DND-41 (cell line): ENCODE data around the gene PARPBP.
"Not testable (repeated sequence)": the region's sequence is repeated elsewhere in the genome, so short reads cannot be mapped to it uniquely, and the experiment has no call there.

Experiments
- ATAC-seq: fragments of 200-7000 bp; cut with Tn5 transposase; 3 replicates; pipeline ENCODE4 v1.9.1; 2021; ENCODE audit warnings: low read depth; ENCODE audit not compliant: insufficient read depth
- DNase-seq: peaks from one replicate; pipeline ENCODE4 v3.0.0-alpha.2; 2020
- H2AFZ ChIP-seq: 2 replicates; pipeline ENCODE4 v1.6.0; 2012; ENCODE audit warnings: low read depth, low read length
- H3K27ac ChIP-seq: 2 replicates; pipeline ENCODE4 v1.5.1; 2012; ENCODE audit warnings: low read length, inconsistent platforms
- H3K27me3 ChIP-seq: fragments of 200-600 bp; sonication (generic); 2 replicates; pipeline ENCODE4 v1.6.0; 2012; ENCODE audit warnings: low read length, mild to moderate bottlenecking, inconsistent platforms; ENCODE audit not compliant: insufficient read depth, poor library complexity
- H3K36me3 ChIP-seq: 2 replicates; pipeline ENCODE4 v1.5.1; 2012; ENCODE audit warnings: low read length, inconsistent platforms; ENCODE audit not compliant: insufficient read depth
- H3K4me1 ChIP-seq: 2 replicates; pipeline ENCODE4 v1.5.1; 2012; ENCODE audit warnings: mild to moderate bottlenecking, low read length; ENCODE audit not compliant: insufficient read depth
- H3K4me2 ChIP-seq: 2 replicates; pipeline ENCODE4 v1.6.0; 2012; ENCODE audit warnings: mild to moderate bottlenecking, moderate library complexity, low read length, inconsistent platforms; ENCODE audit not compliant: insufficient read depth
- H3K4me3 ChIP-seq, 2 experiments: fragments of 200-600 bp in 1 of 2; shearing (Covaris generic) in 1 of 2; 2 replicates each; pipeline ENCODE4 v1.5.1; 2012 to 2016; ENCODE audit warnings: inconsistent platforms in 2 of 2, low read length in 2 of 2, mild to moderate bottlenecking in 2 of 2, low read depth in 1 of 2, moderate library complexity in 1 of 2
- H3K79me2 ChIP-seq: 2 replicates; pipeline ENCODE4 v1.6.0; 2012; ENCODE audit warnings: low read length, inconsistent platforms; ENCODE audit not compliant: insufficient read depth
- H3K9ac ChIP-seq: 2 replicates; pipeline ENCODE4 v1.6.0; 2012; ENCODE audit warnings: low read depth, mild to moderate bottlenecking, inconsistent platforms, low read length, moderate library complexity
- H3K9me3 ChIP-seq: 2 replicates; pipeline ENCODE4 v1.5.1; 2012; ENCODE audit warnings: low read length, moderate library complexity, mild to moderate bottlenecking, inconsistent platforms; ENCODE audit not compliant: insufficient read depth, severe bottlenecking
- H4K20me1 ChIP-seq: 2 replicates; pipeline ENCODE4 v1.6.0; 2012; ENCODE audit warnings: low read length; ENCODE audit not compliant: insufficient read depth
- CTCF ChIP-seq: IDR thresholded peaks from 2 replicates; pipeline ENCODE4 v1.5.1; 2012; ENCODE audit warnings: borderline replicate concordance, low read length, moderate library complexity, mild to moderate bottlenecking; ENCODE audit not compliant: poor library complexity, severe bottlenecking; ENCODE audit errors: extremely low read depth
- EZH2 ChIP-seq: IDR thresholded peaks from 3 replicates; pipeline ENCODE4 v1.6.1; 2012; ENCODE audit warnings: borderline replicate concordance, low read depth, mild to moderate bottlenecking, moderate library complexity, low read length, inconsistent platforms; ENCODE audit not compliant: severe bottlenecking

PARPBP gene

GRCh38 chr12:102232036-102232435 is 112.1 kb downstream of the PARPBP start:
- TF ChIP-seq CTCF (no peak), EZH2 (no peak)
- H3K79me2 ChIP-seq: no peaks in the 10 kb centered on the region
- ATAC-seq: no peak

GRCh38 chr12:102232446-102232845 is 112.5 kb downstream of the PARPBP start:
- Histone ChIP-seq H3K79me2 (no peaks in the 10 kb centered on the region), H3K27ac (no peak overlapping the region), H3K4me3 (no peak overlapping the region), H3K4me2 (no peak overlapping the region), H4K20me1 (no peaks in the 10 kb centered on the region), H2AFZ (no peak overlapping the region), H3K4me1 (no peaks in the 10 kb centered on the region), H3K9ac (no peak overlapping the region), H3K9me3 (no peaks in the 10 kb centered on the region), H3K27me3 (no peaks in the 10 kb centered on the region), H3K36me3 (no peaks in the 10 kb centered on the region)
- DNase-seq (no peak), ATAC-seq (no peak)
- no peak for TF ChIP-seq EZH2
- TF ChIP-seq CTCF: no peak

More at GRCh38 chr12:102232036-102232435, 112.1 kb downstream of the PARPBP start:
- H4K20me1 ChIP-seq: no peaks in the 10 kb centered on the region
- no peak overlapping the region for H3K9ac ChIP-seq
- DNase-seq: no peak
- H3K36me3 ChIP-seq: no peaks in the 10 kb centered on the region
- no peak overlapping the region for H3K4me2 ChIP-seq
- H3K27me3 ChIP-seq: no peaks in the 10 kb centered on the region
- no peak overlapping the region for H2AFZ ChIP-seq
- no peak overlapping the region for H3K27ac ChIP-seq
- no peaks in the 10 kb centered on the region for H3K9me3 ChIP-seq
- H3K4me1 ChIP-seq: no peaks in the 10 kb centered on the region
- no peak overlapping the region for H3K4me3 ChIP-seq

GRCh38 chr12:102234599-102234998 is 114.6 kb downstream of the PARPBP start:
- TF ChIP-seq EZH2 (no peak), CTCF (no peak)
- Histone ChIP-seq H3K27ac (no peak overlapping the region), H3K9me3 (no peaks in the 10 kb centered on the region), H4K20me1 (no peaks in the 10 kb centered on the region), H3K27me3 (no peaks in the 10 kb centered on the region), H3K4me3 (no peak overlapping the region), H3K79me2 (no peaks in the 10 kb centered on the region), H3K4me2 (no peak overlapping the region), H3K9ac (no peak overlapping the region), H3K4me1 (no peaks in the 10 kb centered on the region), H2AFZ (no peak overlapping the region), H3K36me3 (no peaks in the 10 kb centered on the region)
- DNase-seq (no peak), ATAC-seq (no peak)

- not testable (repeated sequence) for H2AFZ ChIP-seq, H3K27me3 ChIP-seq, DNase-seq, H3K9ac ChIP-seq, ATAC-seq, H3K4me1 ChIP-seq, H3K4me3 ChIP-seq, H3K79me2 ChIP-seq, H4K20me1 ChIP-seq, H3K9me3 ChIP-seq, H3K36me3 ChIP-seq, H3K4me2 ChIP-seq, H3K27ac ChIP-seq
Measured at GRCh38 chr12:102240859-102241258, 120.9 kb downstream of the PARPBP start.
